Measurements from ENCODE around the gene CPNE1. TPM values are rescaled to one million over a fixed set of nuclear protein-coding genes. Genes with fewer than 3 reads are reported as not detected.
"Not testable (repeated sequence)": the region's sequence is repeated elsewhere in the genome, so short reads cannot be mapped to it uniquely, and the experiment has no call there.

Gene CPNE1
- total RNA-seq, 1 experiment from 2014 or later = 194 TPM

GRCh38 chr20:35705894-35706293 is 41.2 kb upstream of the CPNE1 start:
- H3K27me3 Mint-ChIP-seq (ENCODE audit: insufficient read depth, unreplicated experiment); BruUV-seq (replicated peaks); H3K4me3 Mint-ChIP-seq (ENCODE audit: unreplicated experiment); H3K4me1 Mint-ChIP-seq (ENCODE audit: insufficient read depth, unreplicated experiment); DNase-seq (ENCODE audit: unreplicated experiment); H3K27ac Mint-ChIP-seq (ENCODE audit: low read depth, unreplicated experiment); H3K9me3 Mint-ChIP-seq (ENCODE audit: unreplicated experiment); intact Hi-C loops (cut with micrococcal nuclease): not testable (repeated sequence)
- peaks cover 99% of the 10 kb centered on the region for H3K36me3 Mint-ChIP-seq (ENCODE audit: insufficient read depth, unreplicated experiment)
- ChIA-PET CTCF (interaction anchor here (1.2 kb wide), 1 partner anchor 9 kb away, joined by 4 read pairs; no protein-coding TSS in a partner anchor), POLR2A (interaction anchor here (0.6 to 14.8 kb wide), 10 partner anchors 12 to 249 kb away, joined by 3 to 266 read pairs (median 6); partner anchors contain the start of genes RBM39 and SCAND1)

DNA sequence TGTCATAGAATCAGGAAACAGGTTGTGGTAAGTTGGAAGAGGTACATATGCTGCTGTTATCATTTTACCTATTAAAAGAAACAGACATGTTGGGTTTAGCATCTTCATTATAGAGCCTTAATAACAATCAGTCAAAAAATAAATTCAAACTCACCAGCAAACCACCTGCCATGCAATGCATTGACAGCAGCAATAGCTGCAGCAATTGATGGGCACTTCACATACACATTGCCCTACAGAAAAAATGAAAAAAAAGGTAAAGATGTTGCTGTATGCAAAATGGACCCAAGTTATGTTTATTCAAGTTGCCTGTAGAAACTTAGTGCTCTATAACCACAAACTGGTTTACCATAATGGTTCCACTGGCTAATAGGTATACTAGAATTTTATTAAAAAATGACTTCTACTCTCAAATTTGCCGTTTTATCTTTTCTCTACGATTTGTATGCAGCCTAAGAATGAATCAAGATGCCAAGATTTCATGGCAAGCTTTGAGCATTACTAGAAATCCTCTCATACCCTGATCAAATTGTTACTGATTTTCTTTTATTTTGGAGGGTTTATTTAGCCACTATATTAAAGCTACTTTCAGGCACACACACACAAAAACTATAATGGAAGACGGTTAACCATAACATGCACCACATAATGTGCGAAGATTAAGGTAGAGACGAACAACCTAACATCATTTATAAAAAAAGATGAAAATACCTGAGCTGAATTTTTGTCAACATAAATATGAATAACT is 40.0 kb upstream of the CPNE1 start:
- POLR2A ChIA-PET = interaction anchor here (0.6 to 14.8 kb wide), 11 partner anchors 6 to 1572 kb away, joined by 3 to 266 read pairs (median 4); partner anchors contain the start of gene RBM39
- TF ChIP-seq CTCF (IDR thresholded peaks at IDR 0.05; ENCODE audit: unreplicated experiment) = no peak

GRCh38 chr20:35702824-35703695 is 38.4 kb upstream of the CPNE1 start:
- peaks cover 99% of the 10 kb centered on the region for H3K36me3 Mint-ChIP-seq (ENCODE audit: insufficient read depth, unreplicated experiment)
- no TSS peak for BruUV-seq (replicated peaks)
- TF ChIP-seq CTCF (IDR thresholded peaks at IDR 0.05; ENCODE audit: unreplicated experiment) = no peak
- ChIA-PET POLR2A (interaction anchor here (0.6 to 14.8 kb wide), 16 partner anchors 8 to 435 kb away, joined by 3 to 266 read pairs (median 8); partner anchors contain the start of genes CPNE1, RBM12, RBM39 and SCAND1), CTCF (interaction anchor here (0.6 to 1.5 kb wide), 2 partner anchors 251 to 1106 kb away, joined by 3 to 12 read pairs; partner anchors contain the start of gene SCAND1)
- H3K9me3 Mint-ChIP-seq (ENCODE audit: unreplicated experiment) = no peaks in the 10 kb centered on the region
- peak overlapping the region; percentile 51 for H3K27ac Mint-ChIP-seq (ENCODE audit: low read depth, unreplicated experiment)
- H3K27me3 Mint-ChIP-seq (ENCODE audit: insufficient read depth, unreplicated experiment) = no peaks in the 10 kb centered on the region
- intact Hi-C loops (cut with micrococcal nuclease) = loop anchor here (5.0 kb wide), 1 partner anchor 179 kb away; no protein-coding TSS in a partner anchor
- H3K4me1 Mint-ChIP-seq (ENCODE audit: insufficient read depth, unreplicated experiment) = peaks cover 10% of the 10 kb centered on the region
- DNase-seq (ENCODE audit: unreplicated experiment) = no peak
- H3K4me3 Mint-ChIP-seq (ENCODE audit: unreplicated experiment) = no peak overlapping the region

More for the DNA sequence above, 40.0 kb upstream of the CPNE1 start:
- no peak for DNase-seq (ENCODE audit: unreplicated experiment)
- intact Hi-C loops (cut with micrococcal nuclease) = loop anchor here (5.0 kb wide), 1 partner anchor 178 kb away; no protein-coding TSS in a partner anchor
- no TSS peak for BruUV-seq (replicated peaks)
- Mint-ChIP-seq H3K27ac (ENCODE audit: low read depth, unreplicated experiment) (no peak overlapping the region), H3K36me3 (ENCODE audit: insufficient read depth, unreplicated experiment) (peaks cover 100% of the 10 kb centered on the region), H3K27me3 (ENCODE audit: insufficient read depth, unreplicated experiment) (no peaks in the 10 kb centered on the region), H3K4me3 (ENCODE audit: unreplicated experiment) (no peak overlapping the region), H3K4me1 (ENCODE audit: insufficient read depth, unreplicated experiment) (peaks cover 5% of the 10 kb centered on the region), H3K9me3 (ENCODE audit: unreplicated experiment) (no peaks in the 10 kb centered on the region)
- CTCF ChIA-PET = interaction anchor here (0.6 to 1.5 kb wide), 4 partner anchors 9 to 24 kb away, joined by 3 to 4 read pairs (median 4); no protein-coding TSS in a partner anchor

GRCh38 chr20:35702051-35702823 is 37.5 kb upstream of the CPNE1 start:
- no TSS peak for BruUV-seq (replicated peaks)
- peaks cover 18% of the 10 kb centered on the region for H3K4me1 Mint-ChIP-seq (ENCODE audit: insufficient read depth, unreplicated experiment)
- H3K9me3 Mint-ChIP-seq (ENCODE audit: unreplicated experiment) = no peaks in the 10 kb centered on the region
- peak overlapping the region; percentile 5 for H3K27ac Mint-ChIP-seq (ENCODE audit: low read depth, unreplicated experiment)
- H3K4me3 Mint-ChIP-seq (ENCODE audit: unreplicated experiment) = no peak overlapping the region
- POLR2A ChIA-PET = interaction anchor here (0.7 to 14.8 kb wide), 20 partner anchors 8 to 255 kb away, joined by 3 to 266 read pairs (median 4); partner anchors contain the start of genes CPNE1, RBM12, RBM39 and SCAND1
- no peaks in the 10 kb centered on the region for H3K27me3 Mint-ChIP-seq (ENCODE audit: insufficient read depth, unreplicated experiment)
- CTCF ChIA-PET = interaction anchor here (1.1 to 1.5 kb wide), 2 partner anchors 8 to 252 kb away, joined by 3 to 12 read pairs; partner anchors contain the start of gene SCAND1
- TF ChIP-seq CTCF (IDR thresholded peaks at IDR 0.05; ENCODE audit: unreplicated experiment) = no peak
- DNase-seq (ENCODE audit: unreplicated experiment) = no peak
- H3K36me3 Mint-ChIP-seq (ENCODE audit: insufficient read depth, unreplicated experiment) = peaks cover 96% of the 10 kb centered on the region
- intact Hi-C loops (cut with micrococcal nuclease) = loop anchor here (5.0 kb wide), 1 partner anchor 180 kb away; no protein-coding TSS in a partner anchor

Measured in MCF 10A (cell line).